B cell (primary cell): ENCODE data around the gene ZNF672. TPM values are rescaled to one million over a fixed set of nuclear protein-coding genes. Genes with fewer than 3 reads are reported as not detected.

Experiments
- ATAC-seq: fragments of 200-7000 bp; cut with Tn5 transposase; one replicate; pipeline ENCODE4 v1.10.0; 2021; ENCODE audit warnings: low read depth, mild to moderate bottlenecking, moderate number of reproducible peaks, moderate library complexity
- CTCF ChIA-PET: fragments of 350-600 bp; sonication (Branson Sonifier 250); formaldehyde crosslinking; loops from one replicate; lab custom pipeline; 2021; ENCODE audit warnings: antibody characterized with exemption, inconsistent platforms; lab: Charles Lee
- POLR2A ChIA-PET: fragments of 350-600 bp; sonication (Branson Sonifier 250); formaldehyde crosslinking; loops from one replicate; lab custom pipeline; 2021; ENCODE audit warnings: antibody characterized with exemption; lab: Charles Lee
- DNase-seq: peaks from one replicate; pipeline ENCODE4 v3.0.0; 2013
- H2AFZ ChIP-seq: 2 replicates; pipeline ENCODE4 v1.6.1; 2012; ENCODE audit warnings: mild to moderate bottlenecking, low read depth, low read length; ENCODE audit not compliant: insufficient read depth, poor library complexity, severe bottlenecking
- H3K27ac ChIP-seq, 2 donors: 1 replicate in 1 of 2; 2 replicates in 1 of 2; pipeline ENCODE4 v1.5.1; 2012 to 2013; ENCODE audit warnings: low read length in 2 of 2, mild to moderate bottlenecking in 2 of 2, moderate library complexity in 1 of 2
- H3K27me3 ChIP-seq, 4 experiments: fragments of 200-600 bp in 1 of 4; sonication (generic) in 1 of 4; replicated peaks in 1 of 4; 1 replicate in 2 of 4; 2 replicates in 2 of 4; pipeline versions ENCODE4 v1.6.1 to v1.7.0; 2013 to 2016; ENCODE audit warnings: low read length in 3 of 4, mild to moderate bottlenecking in 2 of 4, mixed read lengths in 1 of 4, moderate library complexity in 1 of 4; ENCODE audit not compliant: insufficient read depth in 4 of 4, control insufficient read depth in 3 of 4; ENCODE audit errors: control extremely low read depth in 1 of 4
- H3K36me3 ChIP-seq, 2 experiments: replicated peaks in 1 of 2; 1 replicate in 1 of 2; 2 replicates in 1 of 2; pipeline versions ENCODE4 v1.6.1 to v1.7.1; 2013; ENCODE audit warnings: low read length in 1 of 2; ENCODE audit not compliant: insufficient read depth in 2 of 2, control insufficient read depth in 1 of 2; ENCODE audit errors: control extremely low read depth in 1 of 2, extremely low read depth in 1 of 2
- H3K4me1 ChIP-seq, 2 donors: fragments of 200-600 bp in 1 of 2; sonication (generic) in 1 of 2; 1 replicate in 1 of 2; 2 replicates in 1 of 2; pipeline versions ENCODE4 v1.5.1 to v1.6.1; 2013 to 2017; ENCODE audit warnings: low read length in 2 of 2; ENCODE audit not compliant: control insufficient read depth in 2 of 2, insufficient read depth in 2 of 2
- H3K4me2 ChIP-seq: replicated peaks from 2 replicates; pipeline ENCODE3; 2012; ENCODE audit warnings: mild to moderate bottlenecking, low read depth, low read length; ENCODE audit not compliant: poor library complexity, severe bottlenecking
- H3K4me3 ChIP-seq, 5 experiments: fragments of 200-600 bp in 1 of 5; sonication (generic) in 1 of 5; 1 replicate in 3 of 5; 2 replicates in 2 of 5; pipeline versions ENCODE4 v1.5.1 to v1.7.0; 2011 to 2016; ENCODE audit warnings: low read length in 4 of 5, mild to moderate bottlenecking in 4 of 5, low read depth in 2 of 5, control low read depth in 1 of 5, moderate library complexity in 1 of 5; ENCODE audit not compliant: insufficient read depth in 1 of 5; ENCODE audit errors: control extremely low read depth in 1 of 5, extremely low read depth in 1 of 5
- H3K79me2 ChIP-seq: fragments of 200-600 bp; sonication (generic); one replicate; pipeline ENCODE4 v1.6.0; 2016; ENCODE audit warnings: low read length; ENCODE audit not compliant: control insufficient read depth, insufficient read depth
- H3K9ac ChIP-seq: fragments of 200-600 bp; sonication (generic); 2 replicates; pipeline ENCODE4 v1.6.1; 2017; ENCODE audit warnings: mild to moderate bottlenecking, low read length, moderate library complexity
- H3K9me3 ChIP-seq, 3 donors: one replicate each; pipeline versions ENCODE4 v1.6.1 to v1.7.1; 2013; ENCODE audit warnings: low read length in 2 of 3; ENCODE audit not compliant: control insufficient read depth in 2 of 3, insufficient read depth in 1 of 3; ENCODE audit errors: control extremely low read depth in 1 of 3
- H4K20me1 ChIP-seq: 2 replicates; pipeline ENCODE4 v1.6.0; 2012; ENCODE audit warnings: mild to moderate bottlenecking, low read length; ENCODE audit not compliant: insufficient read depth, control insufficient read depth, poor library complexity, severe bottlenecking
- H3K27ac Mint-ChIP-seq: one replicate; pipeline ENCODE4 v1.8.0; 2021; ENCODE audit warnings: mixed read lengths
- H3K27me3 Mint-ChIP-seq: one replicate; pipeline ENCODE4 v1.8.0; 2021; ENCODE audit warnings: mixed read lengths
- H3K4me1 Mint-ChIP-seq: one replicate; pipeline ENCODE4 v1.8.0; 2021; ENCODE audit warnings: mixed read lengths
- H3K4me3 Mint-ChIP-seq: one replicate; pipeline ENCODE4 v1.8.0; 2021; ENCODE audit warnings: mixed read lengths
- H3K9me3 Mint-ChIP-seq: one replicate; pipeline ENCODE4 v1.8.0; 2022; ENCODE audit warnings: mixed read lengths; ENCODE audit not compliant: insufficient read depth
- EZH2 ChIP-seq: IDR thresholded peaks from 2 replicates; pipeline ENCODE4 v1.6.1; 2012; ENCODE audit warnings: borderline replicate concordance, low read depth, mild to moderate bottlenecking, moderate library complexity, low read length; ENCODE audit not compliant: insufficient read depth, poor library complexity, severe bottlenecking
- WGBS: methylation state at CpG from one replicate; pipeline ENCODE4 v1.1.5; 2013; ENCODE audit warnings: missing lambda C conversion rate; ENCODE audit not compliant: insufficient coverage; 5-methylcytosine and 5-hydroxymethylcytosine counted together
- intact Hi-C: fragments of 100-400 bp; cut with micrococcal nuclease; formaldehyde crosslinking; loops from one replicate; pipeline ENCODE4 v1.10.0; 2022
- polyA plus RNA-seq: library from polyadenylated mRNA; depleted of rRNA; stranded (reverse); fragments of >200 nt; gene quantifications from 2 replicates; pipeline ENCODE4 v1.2.3, GENCODE V29; 2012
- total RNA-seq, 2 donors: library from RNA; stranded (reverse); fragments of 120-200 nt in 1 of 2; gene quantifications; 1 replicate in 1 of 2; 2 replicates in 1 of 2; pipeline versions ENCODE4 v1.2.3 to v1.2.4, GENCODE V29; 2013 to 2022
- TF ChIP-seq, protein P1 (sequence below): fragments of 200-600 bp; IDR thresholded peaks from one replicate; pipeline ENCODE4 v1.8.0; 2022; ENCODE audit warnings: antibody characterized with exemption, mild to moderate bottlenecking

Gene ZNF672
- total and polyA plus RNA-seq, 2 donors (not counting 1 experiment from before 2014, with no cell fraction given): 46.4 to 56.3 TPM

DNA sequence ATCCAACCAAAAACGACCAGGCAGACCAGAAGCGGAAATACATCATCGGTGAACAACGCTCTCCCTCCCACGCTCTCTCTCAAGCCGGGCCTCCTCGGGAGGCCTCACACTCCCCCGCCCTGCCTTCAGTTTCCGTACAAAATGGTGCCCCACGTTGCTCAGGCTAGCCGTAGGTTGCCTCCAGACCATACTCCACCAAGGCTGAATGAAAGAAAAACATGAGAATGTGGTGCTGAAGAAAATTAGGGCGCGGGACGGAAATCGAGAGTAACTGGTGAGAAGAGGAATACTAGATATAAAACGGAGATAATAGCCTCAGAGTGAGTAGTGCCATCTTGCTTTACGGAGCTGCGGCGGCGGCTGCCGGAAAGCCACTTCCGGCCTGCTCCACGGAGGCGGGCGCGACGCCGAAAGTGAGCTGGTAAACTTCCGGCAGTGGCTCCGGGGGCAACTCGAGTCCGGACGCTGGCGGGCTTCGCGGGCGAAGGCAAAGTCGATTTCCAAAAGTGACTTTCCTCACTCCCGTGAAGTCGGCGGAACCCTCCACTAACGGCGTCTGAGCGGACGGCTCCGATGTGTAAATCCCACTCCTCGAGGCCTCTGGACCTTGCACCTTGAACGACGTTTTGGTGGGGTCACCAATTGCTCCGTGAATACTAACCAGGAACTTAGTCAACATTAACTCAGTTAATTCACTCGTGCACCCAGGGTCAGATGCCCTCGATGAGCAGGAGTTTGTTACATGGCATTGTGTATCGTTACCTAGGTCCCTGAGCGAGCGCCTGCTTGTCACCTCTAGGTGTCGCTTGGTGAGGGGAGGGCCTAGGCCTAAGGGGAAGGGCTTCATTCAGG is 11.9 kb upstream of the ZNF672 start, which contains the start of gene SH3BP5L:
Gene SH3BP5L, minus strand, starts transcription at position 7 of the 852 bp plus-strand sequence. CDS start 980 bp downstream, outside the sequence.
- peak; percentile 84 for ATAC-seq
- intact Hi-C loops: loop anchor here (1.0 to 2.0 kb wide), 5 partner anchors 12 to 80 kb away; partner anchors contain the start of genes PGBD2, ZNF672 and ZNF692
- Histone ChIP-seq H4K20me1 (peaks cover 25% of the 10 kb centered on the region), H3K9ac (peak within 1 kb of the TSS; percentile 98), H3K36me3 (peaks cover 0 to 30% of the 10 kb centered on the region in 2 experiments), H3K79me2 (peaks cover 47% of the 10 kb centered on the region), H3K4me3 (peak within 1 kb of the TSS; percentile 86 to 99 (median 93)), H3K9me3 (no peaks in the 10 kb centered on the region), H3K27ac (peak within 1 kb of the TSS; percentile 98), H3K4me2 (peak within 1 kb of the TSS; percentile 88), H2AFZ (peak within 1 kb of the TSS; percentile 94), H3K4me1 (peaks cover 52 to 54% of the 10 kb centered on the region in 2 donors), H3K27me3 (no peaks in the 10 kb centered on the region)
- Mint-ChIP-seq H3K4me3 (peak within 1 kb of the TSS; percentile 95), H3K9me3 (no peaks in the 10 kb centered on the region), H3K4me1 (peaks cover 57% of the 10 kb centered on the region), H3K27me3 (no peaks in the 10 kb centered on the region), H3K27ac (peak within 1 kb of the TSS; percentile 96)
- CTCF ChIA-PET: interaction anchor here (0.8 to 4.8 kb wide), 6 partner anchors 12 to 206 kb away, joined by 4 to 43 read pairs (median 14); partner anchors contain the start of genes ZNF672 and ZNF692
- TF ChIP-seq, protein P1, sequence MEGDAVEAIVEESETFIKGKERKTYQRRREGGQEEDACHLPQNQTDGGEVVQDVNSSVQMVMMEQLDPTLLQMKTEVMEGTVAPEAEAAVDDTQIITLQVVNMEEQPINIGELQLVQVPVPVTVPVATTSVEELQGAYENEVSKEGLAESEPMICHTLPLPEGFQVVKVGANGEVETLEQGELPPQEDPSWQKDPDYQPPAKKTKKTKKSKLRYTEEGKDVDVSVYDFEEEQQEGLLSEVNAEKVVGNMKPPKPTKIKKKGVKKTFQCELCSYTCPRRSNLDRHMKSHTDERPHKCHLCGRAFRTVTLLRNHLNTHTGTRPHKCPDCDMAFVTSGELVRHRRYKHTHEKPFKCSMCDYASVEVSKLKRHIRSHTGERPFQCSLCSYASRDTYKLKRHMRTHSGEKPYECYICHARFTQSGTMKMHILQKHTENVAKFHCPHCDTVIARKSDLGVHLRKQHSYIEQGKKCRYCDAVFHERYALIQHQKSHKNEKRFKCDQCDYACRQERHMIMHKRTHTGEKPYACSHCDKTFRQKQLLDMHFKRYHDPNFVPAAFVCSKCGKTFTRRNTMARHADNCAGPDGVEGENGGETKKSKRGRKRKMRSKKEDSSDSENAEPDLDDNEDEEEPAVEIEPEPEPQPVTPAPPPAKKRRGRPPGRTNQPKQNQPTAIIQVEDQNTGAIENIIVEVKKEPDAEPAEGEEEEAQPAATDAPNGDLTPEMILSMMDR: peak; percentile 84
- no peak for TF ChIP-seq EZH2
- DNase-seq: peak; percentile 98
- WGBS: under 1% methylated on average over 48 of the region's 56 CpGs
- POLR2A ChIA-PET: interaction anchor here (0.6 to 3.4 kb wide), 9 partner anchors 9 to 80 kb away, joined by 3 to 51 read pairs (median 7); partner anchors contain the start of genes PGBD2, ZNF672 and ZNF692
